WTC11 (cell line): Measurements from ENCODE around the gene SCN8A. TPM values are rescaled to one million over a fixed set of nuclear protein-coding genes. Genes with fewer than 3 reads are reported as not detected.

ENCODE experiments used
- ATAC-seq: fragments of 200-7000 bp; cut with Tn5 transposase; 2 replicates; pipeline ENCODE4 v1.10.0; 2021; ENCODE audit warnings: mild to moderate bottlenecking, moderate library complexity
- CTCF ChIA-PET: fragments of 300-600 bp; sonication (Branson Sonifier 250); formaldehyde crosslinking; loops from one replicate; lab custom pipeline; 2021; ENCODE audit warnings: antibody characterized with exemption; lab: Charles Lee
- POLR2A ChIA-PET: fragments of 350-600 bp; sonication (Branson Sonifier 250); formaldehyde crosslinking; loops from one replicate; lab custom pipeline; 2021; ENCODE audit warnings: antibody characterized with exemption; lab: Charles Lee
- DNase-seq: peaks from one replicate; pipeline ENCODE4 v3.0.0; 2021; ENCODE audit warnings: low spot score
- H3K27ac Mint-ChIP-seq: 2 replicates; pipeline ENCODE4 v1.8.0; 2021; ENCODE audit warnings: mixed read lengths
- H3K27me3 Mint-ChIP-seq: 2 replicates; pipeline ENCODE4 v1.8.0; 2021; ENCODE audit warnings: low read depth, mild to moderate bottlenecking, moderate library complexity, mixed read lengths
- H3K36me3 Mint-ChIP-seq: 2 replicates; pipeline ENCODE4 v1.8.0; 2021; ENCODE audit warnings: mixed read lengths
- H3K4me1 Mint-ChIP-seq: 2 replicates; pipeline ENCODE4 v1.8.0; 2022; ENCODE audit warnings: mixed read lengths
- H3K4me3 Mint-ChIP-seq: 2 replicates; pipeline ENCODE4 v1.8.0; 2021; ENCODE audit warnings: mild to moderate bottlenecking, moderate library complexity, mixed read lengths
- H3K9me3 Mint-ChIP-seq: 2 replicates; pipeline ENCODE4 v1.8.0; 2021; ENCODE audit warnings: mixed read lengths
- ATF1 ChIP-seq: sonication (generic); formaldehyde crosslinking; IDR thresholded peaks from 2 replicates; pipeline ENCODE4 v1.8.1; 2023; ENCODE audit warnings: mild to moderate bottlenecking, moderate library complexity, missing genetic modification reagents
- CBFB ChIP-seq: sonication (generic); formaldehyde crosslinking; IDR thresholded peaks from 2 replicates; pipeline ENCODE4 v1.8.1; 2022; ENCODE audit warnings: mild to moderate bottlenecking, low read depth, missing genetic modification reagents
- CDX4 ChIP-seq: fragments of 250-450 bp; sonication (Bioruptor Pico); IDR thresholded peaks from 2 replicates; pipeline ENCODE4 v1.9.0; 2021; ENCODE audit warnings: moderate library complexity, mild to moderate bottlenecking, inconsistent platforms, borderline replicate concordance
- EMX1 ChIP-seq: fragments of 250-450 bp; sonication (Bioruptor Pico); IDR thresholded peaks from 2 replicates; pipeline ENCODE4 v1.8.0; 2021; ENCODE audit warnings: mild to moderate bottlenecking
- JAZF1 ChIP-seq: fragments of 250-450 bp; sonication (Bioruptor Pico); IDR thresholded peaks from 2 replicates; pipeline ENCODE4 v1.9.0; 2021; ENCODE audit warnings: moderate library complexity, mild to moderate bottlenecking, inconsistent platforms
- KAT7 ChIP-seq: sonication (generic); formaldehyde crosslinking; IDR thresholded peaks from 2 replicates; pipeline ENCODE4 v1.8.1; 2023; ENCODE audit warnings: missing genetic modification reagents, mild to moderate bottlenecking, borderline replicate concordance
- MXD4 ChIP-seq: fragments of 250-450 bp; sonication (Bioruptor Pico); IDR thresholded peaks from 2 replicates; pipeline ENCODE4 v1.8.0; 2021; ENCODE audit warnings: mild to moderate bottlenecking, moderate library complexity, borderline replicate concordance
- NFE2L1 ChIP-seq: sonication (generic); formaldehyde crosslinking; IDR thresholded peaks from 2 replicates; pipeline ENCODE4 v1.8.1; 2023; ENCODE audit warnings: missing genetic modification reagents
- NFYB ChIP-seq: sonication (generic); formaldehyde crosslinking; conservative IDR thresholded peaks from 2 replicates; pipeline ENCODE4 v1.8.0; 2022; ENCODE audit warnings: low read depth, missing genetic modification reagents
- NR2C2 ChIP-seq: sonication (generic); formaldehyde crosslinking; IDR thresholded peaks from 2 replicates; pipeline ENCODE4 v1.8.0; 2022; ENCODE audit warnings: mild to moderate bottlenecking, missing genetic modification reagents
- RELA ChIP-seq: sonication (generic); formaldehyde crosslinking; IDR thresholded peaks from 2 replicates; pipeline ENCODE4 v1.8.1; 2022; ENCODE audit warnings: missing genetic modification reagents, mild to moderate bottlenecking, borderline replicate concordance
- TEAD1 ChIP-seq: sonication (generic); formaldehyde crosslinking; IDR thresholded peaks from 2 replicates; pipeline ENCODE4 v1.8.0; 2022; ENCODE audit warnings: mild to moderate bottlenecking, missing genetic modification reagents
- ZBTB21 ChIP-seq: sonication (generic); formaldehyde crosslinking; IDR thresholded peaks from 2 replicates; pipeline ENCODE4 v1.8.1; 2023; ENCODE audit warnings: mild to moderate bottlenecking, missing genetic modification reagents, borderline replicate concordance
- ZNF232 ChIP-seq: sonication (generic); formaldehyde crosslinking; IDR thresholded peaks from 2 replicates; pipeline ENCODE4 v1.8.0; 2022; ENCODE audit warnings: mild to moderate bottlenecking, missing genetic modification reagents
- total RNA-seq: library from RNA; stranded (reverse); gene quantifications from 3 replicates; pipeline ENCODE4 v1.2.3, GENCODE V29; 2021
- TF ChIP-seq, protein P1 (sequence below): sonication (generic); formaldehyde crosslinking; IDR thresholded peaks from 2 replicates; pipeline ENCODE4 v1.8.1; 2023; ENCODE audit warnings: mild to moderate bottlenecking, moderate library complexity, missing genetic modification reagents
- TF ChIP-seq, protein P2 (sequence below): sonication (generic); formaldehyde crosslinking; IDR thresholded peaks from 2 replicates; pipeline ENCODE4 v1.8.0; 2023; ENCODE audit warnings: mild to moderate bottlenecking, missing genetic modification reagents
- TF ChIP-seq, protein P3 (sequence below): sonication (generic); formaldehyde crosslinking; IDR thresholded peaks from 2 replicates; pipeline ENCODE4 v1.8.0; 2022; ENCODE audit warnings: mild to moderate bottlenecking, missing genetic modification reagents
- TF ChIP-seq, protein P4 (sequence below): sonication (generic); formaldehyde crosslinking; IDR thresholded peaks from 2 replicates; pipeline ENCODE4 v1.8.1; 2023; ENCODE audit warnings: mild to moderate bottlenecking, missing genetic modification reagents, moderate library complexity
- TF ChIP-seq, protein P5 (sequence below): sonication (generic); formaldehyde crosslinking; IDR thresholded peaks from 2 replicates; pipeline ENCODE4 v1.8.1; 2022; ENCODE audit warnings: missing genetic modification reagents, borderline replicate concordance
- TF ChIP-seq, protein P6 (sequence below): sonication (generic); formaldehyde crosslinking; IDR thresholded peaks from 2 replicates; pipeline ENCODE4 v1.8.1; 2022; ENCODE audit warnings: mild to moderate bottlenecking, missing genetic modification reagents, moderate library complexity, borderline replicate concordance

SCN8A gene
- total RNA-seq, 1 experiment from 2014 or later, result 14.4 TPM

- POLR2A ChIA-PET, result no interaction called here
- no peak for DNase-seq
- TF ChIP-seq CBFB (CRISPR knock-in tag) (no peak), NFYB (no peak), EMX1 (CRISPR knock-in tag) (no peak), KAT7 (CRISPR knock-in tag) (no peak), TEAD1 (CRISPR knock-in tag) (no peak), ATF1 (CRISPR knock-in tag) (no peak)
- TF ChIP-seq, protein P1, sequence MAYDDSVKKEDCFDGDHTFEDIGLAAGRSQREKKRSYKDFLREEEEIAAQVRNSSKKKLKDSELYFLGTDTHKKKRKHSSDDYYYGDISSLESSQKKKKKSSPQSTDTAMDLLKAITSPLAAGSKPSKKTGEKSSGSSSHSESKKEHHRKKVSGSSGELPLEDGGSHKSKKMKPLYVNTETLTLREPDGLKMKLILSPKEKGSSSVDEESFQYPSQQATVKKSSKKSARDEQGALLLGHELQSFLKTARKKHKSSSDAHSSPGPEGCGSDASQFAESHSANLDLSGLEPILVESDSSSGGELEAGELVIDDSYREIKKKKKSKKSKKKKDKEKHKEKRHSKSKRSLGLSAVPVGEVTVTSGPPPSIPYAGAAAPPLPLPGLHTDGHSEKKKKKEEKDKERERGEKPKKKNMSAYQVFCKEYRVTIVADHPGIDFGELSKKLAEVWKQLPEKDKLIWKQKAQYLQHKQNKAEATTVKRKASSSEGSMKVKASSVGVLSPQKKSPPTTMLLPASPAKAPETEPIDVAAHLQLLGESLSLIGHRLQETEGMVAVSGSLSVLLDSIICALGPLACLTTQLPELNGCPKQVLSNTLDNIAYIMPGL (CRISPR knock-in tag), result no peak
- TF ChIP-seq, protein P2, sequence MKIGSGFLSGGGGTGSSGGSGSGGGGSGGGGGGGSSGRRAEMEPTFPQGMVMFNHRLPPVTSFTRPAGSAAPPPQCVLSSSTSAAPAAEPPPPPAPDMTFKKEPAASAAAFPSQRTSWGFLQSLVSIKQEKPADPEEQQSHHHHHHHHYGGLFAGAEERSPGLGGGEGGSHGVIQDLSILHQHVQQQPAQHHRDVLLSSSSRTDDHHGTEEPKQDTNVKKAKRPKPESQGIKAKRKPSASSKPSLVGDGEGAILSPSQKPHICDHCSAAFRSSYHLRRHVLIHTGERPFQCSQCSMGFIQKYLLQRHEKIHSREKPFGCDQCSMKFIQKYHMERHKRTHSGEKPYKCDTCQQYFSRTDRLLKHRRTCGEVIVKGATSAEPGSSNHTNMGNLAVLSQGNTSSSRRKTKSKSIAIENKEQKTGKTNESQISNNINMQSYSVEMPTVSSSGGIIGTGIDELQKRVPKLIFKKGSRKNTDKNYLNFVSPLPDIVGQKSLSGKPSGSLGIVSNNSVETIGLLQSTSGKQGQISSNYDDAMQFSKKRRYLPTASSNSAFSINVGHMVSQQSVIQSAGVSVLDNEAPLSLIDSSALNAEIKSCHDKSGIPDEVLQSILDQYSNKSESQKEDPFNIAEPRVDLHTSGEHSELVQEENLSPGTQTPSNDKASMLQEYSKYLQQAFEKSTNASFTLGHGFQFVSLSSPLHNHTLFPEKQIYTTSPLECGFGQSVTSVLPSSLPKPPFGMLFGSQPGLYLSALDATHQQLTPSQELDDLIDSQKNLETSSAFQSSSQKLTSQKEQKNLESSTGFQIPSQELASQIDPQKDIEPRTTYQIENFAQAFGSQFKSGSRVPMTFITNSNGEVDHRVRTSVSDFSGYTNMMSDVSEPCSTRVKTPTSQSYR, result no peak
- TF ChIP-seq, all 79 proteins: peak for 0
- CTCF ChIA-PET, result no interaction called here
- peaks cover 28% of the 10 kb centered on the region for H3K9me3 Mint-ChIP-seq
- H3K4me3 Mint-ChIP-seq, result no peak overlapping the region
- H3K27me3 Mint-ChIP-seq, result no peaks in the 10 kb centered on the region
- H3K27ac Mint-ChIP-seq, result no peak overlapping the region
- no peaks in the 10 kb centered on the region for H3K4me1 Mint-ChIP-seq
- no peak for ATAC-seq
- H3K36me3 Mint-ChIP-seq, result peaks cover 20% of the 10 kb centered on the region
Observed at GRCh38 chr12:51729331-51729730, 138.3 kb downstream of the SCN8A start.

- CTCF ChIA-PET, result no interaction called here
- H3K27ac Mint-ChIP-seq, result no peak overlapping the region
- TF ChIP-seq MXD4 (no peak), JAZF1 (CRISPR knock-in tag) (no peak), RELA (CRISPR knock-in tag) (no peak), ZBTB21 (CRISPR knock-in tag) (no peak), NR2C2 (CRISPR knock-in tag) (no peak)
- TF ChIP-seq, protein P3, sequence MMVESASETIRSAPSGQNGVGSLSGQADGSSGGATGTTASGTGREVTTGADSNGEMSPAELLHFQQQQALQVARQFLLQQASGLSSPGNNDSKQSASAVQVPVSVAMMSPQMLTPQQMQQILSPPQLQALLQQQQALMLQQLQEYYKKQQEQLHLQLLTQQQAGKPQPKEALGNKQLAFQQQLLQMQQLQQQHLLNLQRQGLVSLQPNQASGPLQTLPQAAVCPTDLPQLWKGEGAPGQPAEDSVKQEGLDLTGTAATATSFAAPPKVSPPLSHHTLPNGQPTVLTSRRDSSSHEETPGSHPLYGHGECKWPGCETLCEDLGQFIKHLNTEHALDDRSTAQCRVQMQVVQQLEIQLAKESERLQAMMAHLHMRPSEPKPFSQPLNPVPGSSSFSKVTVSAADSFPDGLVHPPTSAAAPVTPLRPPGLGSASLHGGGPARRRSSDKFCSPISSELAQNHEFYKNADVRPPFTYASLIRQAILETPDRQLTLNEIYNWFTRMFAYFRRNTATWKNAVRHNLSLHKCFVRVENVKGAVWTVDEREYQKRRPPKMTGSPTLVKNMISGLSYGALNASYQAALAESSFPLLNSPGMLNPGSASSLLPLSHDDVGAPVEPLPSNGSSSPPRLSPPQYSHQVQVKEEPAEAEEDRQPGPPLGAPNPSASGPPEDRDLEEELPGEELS (CRISPR knock-in tag), result no peak
- TF ChIP-seq, protein P4, sequence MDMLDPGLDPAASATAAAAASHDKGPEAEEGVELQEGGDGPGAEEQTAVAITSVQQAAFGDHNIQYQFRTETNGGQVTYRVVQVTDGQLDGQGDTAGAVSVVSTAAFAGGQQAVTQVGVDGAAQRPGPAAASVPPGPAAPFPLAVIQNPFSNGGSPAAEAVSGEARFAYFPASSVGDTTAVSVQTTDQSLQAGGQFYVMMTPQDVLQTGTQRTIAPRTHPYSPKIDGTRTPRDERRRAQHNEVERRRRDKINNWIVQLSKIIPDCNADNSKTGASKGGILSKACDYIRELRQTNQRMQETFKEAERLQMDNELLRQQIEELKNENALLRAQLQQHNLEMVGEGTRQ (CRISPR knock-in tag), result no peak
- peaks cover 40% of the 10 kb centered on the region for H3K9me3 Mint-ChIP-seq
- no peak for DNase-seq
- no peaks in the 10 kb centered on the region for H3K27me3 Mint-ChIP-seq
- no peak for ATAC-seq
- peaks cover 31% of the 10 kb centered on the region for H3K36me3 Mint-ChIP-seq
- H3K4me1 Mint-ChIP-seq, result no peaks in the 10 kb centered on the region
- POLR2A ChIA-PET, result no interaction called here
- no peak overlapping the region for H3K4me3 Mint-ChIP-seq
Observed at GRCh38 chr12:51730745-51731144, 139.7 kb downstream of the SCN8A start.

GRCh38 chr12:51740536-51740935 lies 149.5 kb downstream of the SCN8A start:
- peaks cover 28% of the 10 kb centered on the region for H3K36me3 Mint-ChIP-seq
- peaks cover 31% of the 10 kb centered on the region for H3K9me3 Mint-ChIP-seq
- CTCF ChIA-PET, result no interaction called here
- TF ChIP-seq ZNF232 (CRISPR knock-in tag), result no peak
- TF ChIP-seq, protein P5, sequence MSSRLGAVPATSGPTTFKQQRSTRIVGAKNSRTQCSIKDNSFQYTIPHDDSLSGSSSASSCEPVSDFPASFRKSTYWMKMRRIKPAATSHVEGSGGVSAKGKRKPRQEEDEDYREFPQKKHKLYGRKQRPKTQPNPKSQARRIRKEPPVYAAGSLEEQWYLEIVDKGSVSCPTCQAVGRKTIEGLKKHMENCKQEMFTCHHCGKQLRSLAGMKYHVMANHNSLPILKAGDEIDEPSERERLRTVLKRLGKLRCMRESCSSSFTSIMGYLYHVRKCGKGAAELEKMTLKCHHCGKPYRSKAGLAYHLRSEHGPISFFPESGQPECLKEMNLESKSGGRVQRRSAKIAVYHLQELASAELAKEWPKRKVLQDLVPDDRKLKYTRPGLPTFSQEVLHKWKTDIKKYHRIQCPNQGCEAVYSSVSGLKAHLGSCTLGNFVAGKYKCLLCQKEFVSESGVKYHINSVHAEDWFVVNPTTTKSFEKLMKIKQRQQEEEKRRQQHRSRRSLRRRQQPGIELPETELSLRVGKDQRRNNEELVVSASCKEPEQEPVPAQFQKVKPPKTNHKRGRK (CRISPR knock-in tag), result no peak
- TF ChIP-seq, protein P3 (CRISPR knock-in tag), result no peak
- no peak for TF ChIP-seq NFE2L1 (CRISPR knock-in tag)
- no peak for TF ChIP-seq CDX4 (CRISPR knock-in tag)
- TF ChIP-seq, protein P6, sequence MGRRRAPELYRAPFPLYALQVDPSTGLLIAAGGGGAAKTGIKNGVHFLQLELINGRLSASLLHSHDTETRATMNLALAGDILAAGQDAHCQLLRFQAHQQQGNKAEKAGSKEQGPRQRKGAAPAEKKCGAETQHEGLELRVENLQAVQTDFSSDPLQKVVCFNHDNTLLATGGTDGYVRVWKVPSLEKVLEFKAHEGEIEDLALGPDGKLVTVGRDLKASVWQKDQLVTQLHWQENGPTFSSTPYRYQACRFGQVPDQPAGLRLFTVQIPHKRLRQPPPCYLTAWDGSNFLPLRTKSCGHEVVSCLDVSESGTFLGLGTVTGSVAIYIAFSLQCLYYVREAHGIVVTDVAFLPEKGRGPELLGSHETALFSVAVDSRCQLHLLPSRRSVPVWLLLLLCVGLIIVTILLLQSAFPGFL (CRISPR knock-in tag), result no peak

More at GRCh38 chr12:51740536-51740935, 149.5 kb downstream of the SCN8A start:
- Mint-ChIP-seq H3K27ac (no peak overlapping the region), H3K4me3 (no peak overlapping the region), H3K27me3 (peaks cover 4% of the 10 kb centered on the region; the same call in 1 of the 2 replicates), H3K4me1 (no peaks in the 10 kb centered on the region)
- ATAC-seq (no peak), DNase-seq (no peak)
- POLR2A ChIA-PET, result no interaction called here
